Astrocyte of the spinal cord (primary cell): ENCODE data around the gene C6orf132.

Source experiments
- DNase-seq: peaks from one replicate; pipeline ENCODE4 v3.0.0; 2011; ENCODE audit warnings: low read depth, low spot score
- H3K4me3 ChIP-seq: 2 replicates; pipeline ENCODE4 v1.5.1; 2011; ENCODE audit warnings: low read depth, mild to moderate bottlenecking, low read length, moderate library complexity
- CTCF ChIP-seq: IDR thresholded peaks from 2 replicates; pipeline ENCODE4 v1.5.1; 2012; ENCODE audit warnings: low read depth, mild to moderate bottlenecking, low read length, inconsistent platforms
- in situ Hi-C: cut with HindIII; loops from 2 replicates; pipeline ENCODE4 v1.10.0; 2017; ENCODE audit warnings: low sequenced_read_pairs

The C6orf132 gene

GRCh38 chr6:42136508-42137193 lies 5.8 kb downstream of the C6orf132 start:
- peak; percentile 32 for TF ChIP-seq CTCF
- no peak overlapping the region for H3K4me3 ChIP-seq
- DNase-seq, result peak; percentile 74
- in situ Hi-C loops, result no loop called here

GRCh38 chr6:42135722-42136121 lies 6.7 kb downstream of the C6orf132 start:
- TF ChIP-seq CTCF, result no peak
- DNase-seq, result no peak
- in situ Hi-C loops, result no loop called here
- no peak overlapping the region for H3K4me3 ChIP-seq

GRCh38 chr6:42135161-42135560 lies 7.3 kb downstream of the C6orf132 start:
- no peak for TF ChIP-seq CTCF
- DNase-seq, result no peak
- no peak overlapping the region for H3K4me3 ChIP-seq
- in situ Hi-C loops, result no loop called here

- no peak for DNase-seq
- in situ Hi-C loops, result no loop called here
- no peak overlapping the region for H3K4me3 ChIP-seq
- TF ChIP-seq CTCF, result no peak
Measured at GRCh38 chr6:42133926-42134325, 8.5 kb downstream of the C6orf132 start.

- DNase-seq, result peak; percentile 89
- in situ Hi-C loops, result no loop called here
- no peak for TF ChIP-seq CTCF
- H3K4me3 ChIP-seq, result no peak overlapping the region
Measured at GRCh38 chr6:42131531-42131930, 10.9 kb downstream of the C6orf132 start.

- no peak overlapping the region for H3K4me3 ChIP-seq
- no peak for TF ChIP-seq CTCF
- no peak for DNase-seq
- in situ Hi-C loops, result no loop called here
Measured at GRCh38 chr6:42129360-42129676, 13.1 kb downstream of the C6orf132 start.
